Measurements from ENCODE around the gene SRGAP1.
"Not testable (repeated sequence)": the region's sequence is repeated elsewhere in the genome, so short reads cannot be mapped to it uniquely, and the experiment has no call there.

SRGAP1 gene

DNA sequence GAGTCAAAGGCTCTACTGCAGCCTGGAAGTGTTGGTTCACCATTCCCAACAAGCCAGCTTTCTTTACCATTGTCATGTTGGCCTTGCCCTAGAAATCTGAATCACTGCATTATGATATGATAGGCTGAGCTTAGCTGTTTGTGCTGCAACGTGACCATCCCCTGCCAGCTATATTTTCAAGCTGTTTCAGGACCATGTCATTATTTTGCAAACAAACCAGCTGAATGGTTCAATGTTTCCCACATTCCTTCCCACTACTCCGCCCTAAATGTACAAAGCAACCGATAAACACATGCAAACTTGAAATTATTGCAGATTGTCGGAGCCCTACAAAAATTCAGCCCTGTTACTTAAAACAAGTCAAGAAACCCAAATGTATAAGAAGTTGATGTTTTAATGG, 241.5 kb downstream of the SRGAP1 start:
- DNase-seq (ENCODE audit: low read depth) = no peak

DNA sequence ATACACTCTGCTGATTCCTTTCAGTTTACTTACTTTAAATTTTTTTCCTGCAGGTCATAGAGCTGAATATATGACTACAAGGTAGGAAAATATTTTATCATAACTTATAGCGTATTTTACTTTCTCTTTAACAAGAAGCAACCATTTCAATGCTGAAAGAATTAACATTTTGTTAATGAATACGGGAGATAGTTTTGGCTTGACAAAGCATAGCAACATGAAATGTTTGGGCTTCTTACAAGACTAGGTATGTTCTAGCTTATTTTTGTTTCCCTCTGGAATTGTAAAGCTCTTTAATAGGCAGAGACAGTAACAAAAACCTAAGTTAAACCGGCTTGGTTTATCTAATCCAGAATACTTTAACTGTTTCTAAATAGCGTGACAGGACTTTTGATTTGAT, 242.4 kb downstream of the SRGAP1 start:
- DNase-seq (ENCODE audit: low read depth) = no peak

DNA sequence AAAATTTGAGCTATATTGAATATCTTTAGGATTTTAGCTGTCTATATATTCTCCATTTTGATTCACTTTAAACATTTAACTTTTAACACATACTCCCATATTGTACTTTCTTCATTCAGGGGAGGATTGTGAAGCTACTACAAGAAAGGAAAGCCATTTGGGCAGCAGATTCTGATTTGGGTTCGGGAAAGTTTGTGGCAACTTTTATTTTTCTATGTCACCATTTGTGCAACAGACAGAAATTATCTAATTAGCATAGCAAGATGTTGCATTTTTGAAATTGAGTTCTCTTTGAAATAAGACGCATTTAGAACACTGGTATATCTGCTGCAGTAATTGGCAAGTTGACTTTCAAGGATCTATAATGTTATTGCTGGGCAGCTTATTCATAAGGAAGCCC, 243.3 kb downstream of the SRGAP1 start:
- no peak for DNase-seq (ENCODE audit: low read depth)

DNA sequence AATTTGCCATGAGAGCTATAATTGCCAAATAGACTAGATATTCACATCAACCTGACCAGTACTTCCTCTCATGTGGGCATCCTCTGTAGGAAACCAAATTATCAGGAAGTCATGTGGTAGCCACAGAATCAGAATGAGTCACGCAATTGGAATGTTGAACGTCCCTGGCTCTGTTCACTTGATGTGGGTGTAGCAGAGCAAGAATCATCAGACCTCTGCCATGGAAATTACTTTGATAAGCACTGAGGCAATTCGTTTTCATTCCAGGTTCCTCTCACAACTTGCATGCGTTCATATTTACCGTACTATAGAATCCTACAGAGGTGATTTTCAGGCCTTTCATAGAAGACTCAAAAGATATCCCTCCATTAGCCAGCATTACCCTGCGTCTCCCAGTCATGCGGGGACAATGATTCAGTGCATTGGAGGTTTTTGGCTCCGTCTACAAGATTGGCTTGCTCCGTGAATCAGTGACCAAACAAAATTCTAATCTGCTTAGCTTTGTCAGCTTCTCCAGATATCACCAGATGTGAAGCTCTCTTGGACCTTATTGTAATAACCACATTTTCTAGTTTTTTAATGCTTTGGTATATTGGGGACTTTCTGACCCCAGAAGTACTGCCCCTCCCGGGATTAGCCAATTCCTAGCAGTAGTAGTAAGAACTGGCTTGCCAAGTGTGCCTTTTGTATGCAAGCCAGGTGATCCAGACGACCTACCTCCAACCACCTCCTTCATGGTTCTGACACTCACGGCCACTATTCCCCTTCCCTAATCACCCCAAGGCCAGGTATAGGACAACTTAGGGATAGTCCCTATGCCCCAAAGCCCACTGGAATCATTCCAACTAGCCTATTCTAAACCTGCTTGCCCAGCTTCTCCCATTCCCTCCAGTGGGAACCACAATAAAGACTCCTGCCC, 244.2 kb downstream of the SRGAP1 start:
- no peak for DNase-seq (ENCODE audit: low read depth)

DNA sequence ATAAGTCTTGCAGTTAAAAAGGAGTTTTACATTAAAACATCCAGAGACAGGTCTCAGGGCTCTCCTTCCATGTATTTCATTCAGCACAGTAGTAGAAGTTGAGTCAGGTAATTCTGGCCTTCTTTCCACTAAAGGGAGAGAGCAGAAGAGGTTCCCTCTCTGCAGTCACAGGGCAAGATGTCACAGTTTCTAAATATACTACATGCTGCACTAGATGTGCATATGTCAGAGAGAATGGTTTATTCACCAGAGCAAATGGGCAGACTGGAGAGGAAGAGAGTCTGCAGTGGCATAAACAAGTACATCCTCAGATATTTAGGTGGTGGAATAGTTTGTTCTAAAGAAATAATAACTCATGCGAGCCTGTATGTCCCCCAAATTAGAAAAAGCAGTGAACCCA, 245.5 kb downstream of the SRGAP1 start:
- no peak for DNase-seq (ENCODE audit: low read depth)

DNA sequence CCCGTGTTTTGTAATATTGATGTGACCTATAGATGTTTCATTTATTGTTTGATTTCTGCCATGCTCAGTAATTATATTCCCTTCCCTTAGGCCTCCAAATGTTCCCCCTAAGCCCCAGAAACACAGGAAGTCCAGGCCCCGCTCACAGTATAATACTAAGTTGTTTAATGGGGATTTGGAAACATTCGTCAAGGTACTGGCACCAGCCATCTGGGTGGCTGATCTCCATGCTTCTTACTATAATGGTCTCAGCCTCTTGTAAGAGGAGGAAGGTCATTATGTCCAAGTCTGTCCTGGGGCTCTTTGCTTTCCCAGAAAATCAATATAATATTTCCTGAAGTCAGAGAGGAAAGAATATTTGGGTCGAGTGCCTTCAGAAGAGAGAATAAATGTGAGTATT, 246.7 kb downstream of the SRGAP1 start:
- DNase-seq (ENCODE audit: low read depth) = no peak

DNA sequence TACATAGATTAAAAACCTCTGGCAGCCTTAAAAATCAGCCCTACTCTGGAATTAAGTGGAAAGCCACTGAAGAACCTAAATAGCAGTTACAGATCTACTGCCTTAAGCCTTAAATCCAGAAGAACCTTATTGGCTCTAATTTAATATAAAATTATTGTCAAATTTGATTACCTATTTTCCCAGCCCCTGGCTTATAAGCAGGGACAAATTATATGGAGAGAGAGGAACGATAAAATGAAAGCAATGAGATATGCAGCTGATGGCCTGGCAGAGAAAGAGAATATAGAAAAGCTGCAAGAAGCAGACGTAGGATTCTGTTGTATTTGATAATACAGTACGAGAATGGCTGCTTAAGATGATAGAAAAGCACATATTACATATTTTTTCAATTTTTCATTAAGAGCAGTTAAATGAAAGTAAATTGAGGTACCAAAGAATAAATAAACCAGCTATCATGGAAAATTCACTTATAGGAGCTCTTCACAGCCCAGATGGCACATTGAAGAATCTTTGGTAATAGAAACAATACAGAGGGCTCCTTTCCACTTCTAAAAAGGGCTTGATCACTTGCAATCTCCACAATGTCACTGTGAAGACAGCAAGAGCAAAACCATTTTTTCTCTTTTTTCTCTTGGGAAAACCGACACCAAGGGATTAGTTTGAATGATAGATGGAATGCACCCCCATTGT, 248.2 kb downstream of the SRGAP1 start:
- no peak for DNase-seq (ENCODE audit: low read depth)

DNA sequence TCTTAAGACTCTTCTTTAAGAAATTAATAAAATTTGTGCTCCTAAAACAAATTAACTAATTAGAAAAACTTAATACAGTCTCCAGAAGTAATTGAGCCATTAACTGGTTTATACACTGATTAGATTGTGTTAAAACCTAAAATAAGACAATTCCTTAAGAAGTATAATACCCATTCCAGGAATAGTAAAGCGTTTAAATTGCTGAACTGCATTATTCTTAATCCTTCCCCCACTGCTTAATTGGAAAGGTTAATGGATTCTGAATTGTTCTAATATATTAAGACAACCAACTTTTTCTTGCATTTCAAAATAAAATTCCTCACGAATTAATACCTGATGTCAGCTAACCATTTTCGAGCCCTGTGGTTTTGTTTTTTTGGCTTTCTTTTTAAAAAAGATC, 249.2 kb downstream of the SRGAP1 start:
- DNase-seq (ENCODE audit: low read depth) = no peak

DNA sequence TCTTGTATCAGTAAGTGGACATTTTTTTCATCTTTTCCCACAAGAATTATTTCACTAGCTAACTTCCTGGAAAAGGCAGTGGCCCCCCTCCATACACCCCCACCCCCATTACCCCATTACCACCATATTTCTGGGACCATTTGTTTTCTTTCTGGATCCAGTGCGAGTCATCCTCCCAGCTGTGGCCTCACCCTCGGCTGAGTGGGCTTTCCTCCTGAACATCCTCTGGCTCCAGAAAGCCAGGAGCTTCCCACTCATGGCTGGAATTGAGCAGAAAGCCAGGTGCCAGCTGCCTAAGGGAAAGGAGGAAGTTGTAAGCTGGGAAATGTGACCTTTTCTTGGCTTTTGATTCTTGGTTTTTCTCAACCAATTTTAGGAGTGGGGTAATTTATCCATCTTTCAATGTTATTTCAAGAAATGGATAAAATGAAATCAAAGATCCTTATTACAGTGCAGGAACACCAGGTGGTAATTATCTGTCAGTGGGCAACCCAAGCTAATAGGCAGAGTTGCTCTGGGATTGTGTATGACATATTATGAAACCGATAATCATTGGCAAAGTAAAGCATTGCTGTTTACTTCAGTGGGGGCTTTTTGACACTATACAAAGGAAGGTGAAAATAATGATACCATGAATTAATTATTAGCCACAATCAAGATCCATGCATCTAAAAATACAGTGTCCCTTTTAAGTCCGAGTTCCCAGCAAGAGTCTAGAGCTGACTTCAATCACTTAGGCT, 253.0 kb downstream of the SRGAP1 start:
- no peak for DNase-seq (ENCODE audit: low read depth)

DNA sequence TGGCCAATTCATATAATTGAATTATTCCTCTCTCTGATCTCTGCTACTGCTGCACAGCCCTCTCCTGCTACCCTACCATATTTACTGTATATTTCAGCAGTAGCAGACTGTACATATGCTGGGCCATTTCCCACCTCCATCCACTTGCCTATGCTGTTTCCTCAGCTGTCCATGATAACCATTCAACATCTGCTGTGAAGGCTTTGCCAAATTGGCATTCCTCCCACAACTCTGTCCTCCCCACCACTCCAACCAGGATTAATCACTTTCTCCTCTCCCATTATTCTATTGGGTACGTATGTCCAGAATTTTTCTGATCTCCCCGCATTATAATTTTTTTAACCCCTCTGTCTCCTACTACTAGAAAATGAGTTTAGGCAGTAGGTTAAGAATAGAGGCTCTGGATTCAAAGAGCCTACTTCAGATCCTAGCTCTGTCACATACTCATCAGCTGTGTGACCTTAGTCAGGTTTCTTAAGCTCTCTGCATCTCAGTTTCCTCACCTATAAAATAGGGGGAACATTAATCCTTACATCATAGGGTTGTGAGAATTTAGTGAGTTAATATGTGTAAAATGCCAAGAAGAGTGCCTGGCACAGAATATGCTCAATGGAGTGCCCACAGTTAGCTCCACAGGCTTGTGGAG, 254.3 kb downstream of the SRGAP1 start:
- no peak for DNase-seq (ENCODE audit: low read depth)

DNA sequence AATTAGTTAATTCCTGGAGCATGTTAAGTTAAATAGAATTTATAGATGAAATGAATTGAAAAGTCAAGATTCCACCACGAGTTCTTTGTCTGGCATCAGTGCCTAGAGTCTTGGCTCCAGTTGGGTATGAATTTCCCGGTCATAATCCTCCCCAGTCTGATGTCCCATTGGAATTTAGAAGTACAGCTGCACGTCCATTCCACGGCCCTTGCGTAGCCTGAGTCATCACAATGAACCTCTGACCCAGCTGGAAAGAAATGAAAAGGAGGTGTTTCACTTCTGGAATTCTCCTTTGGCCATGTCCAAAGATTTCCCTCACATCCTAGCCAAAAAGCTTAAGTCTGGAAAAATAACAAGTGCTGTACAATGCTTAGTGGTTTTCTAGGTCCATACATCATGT, 254.9 kb downstream of the SRGAP1 start:
- no peak for DNase-seq (ENCODE audit: low read depth)

DNA sequence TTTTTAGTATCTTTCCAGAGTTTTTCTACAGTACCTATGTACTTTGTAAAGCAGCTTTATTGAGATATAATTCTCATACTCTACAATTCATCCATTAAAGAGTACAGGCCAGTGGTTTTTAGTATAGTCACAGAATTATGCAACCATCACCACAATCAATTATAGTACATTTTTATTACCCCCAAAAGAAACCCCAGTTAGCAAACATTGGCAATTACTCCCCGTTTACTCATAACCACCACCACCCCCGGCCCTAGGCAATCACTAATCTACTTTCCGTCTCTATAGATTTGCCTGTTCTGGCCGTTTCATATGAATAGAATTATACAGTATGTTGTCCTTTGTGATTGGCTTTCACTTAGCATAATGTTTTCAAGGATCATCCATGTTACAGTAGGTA, 257.8 kb downstream of the SRGAP1 start:
- no peak for DNase-seq (ENCODE audit: low read depth)

DNA sequence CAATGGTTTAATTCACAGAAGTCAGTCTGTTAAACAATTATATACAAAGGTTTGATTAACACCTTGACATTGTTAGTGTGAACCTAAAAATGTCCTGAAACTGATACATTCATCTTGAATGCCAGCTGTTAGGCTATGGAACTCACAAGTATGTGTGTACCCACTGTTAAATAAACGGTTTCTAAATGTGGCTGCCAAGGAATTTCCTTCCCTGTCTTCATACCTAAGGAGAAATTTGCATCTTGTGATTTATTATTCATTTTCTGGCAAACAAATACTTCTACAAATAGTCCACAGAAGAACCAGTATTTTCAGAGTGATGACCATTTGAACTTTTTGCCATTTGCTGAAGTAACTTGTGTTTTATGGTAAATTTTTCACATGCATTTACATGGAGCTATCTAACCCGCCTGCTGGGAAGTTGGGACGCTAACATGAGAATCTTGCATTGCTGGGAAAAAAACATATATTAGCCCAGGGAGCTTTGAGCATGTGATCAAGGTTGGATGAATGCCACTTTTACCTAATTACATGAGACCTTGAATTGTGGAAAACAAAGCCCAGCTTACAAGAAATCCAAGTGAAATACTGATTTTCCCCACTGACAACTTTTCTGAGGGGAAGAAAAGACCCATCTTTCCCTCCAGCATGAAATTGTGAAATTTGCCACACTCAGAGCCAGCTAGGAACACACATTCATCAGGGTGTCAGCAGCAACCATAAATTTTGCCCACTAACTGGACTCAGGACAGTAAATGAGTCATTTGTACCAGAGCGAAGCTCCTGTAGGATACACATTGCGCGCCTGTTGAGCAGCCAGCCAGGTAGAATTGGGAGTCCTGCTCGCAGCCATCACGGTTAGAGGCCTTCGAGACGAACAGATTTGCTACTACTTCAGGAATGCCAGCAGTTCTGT, 259.6 kb downstream of the SRGAP1 start:
- no peak for DNase-seq (ENCODE audit: low read depth)

DNA sequence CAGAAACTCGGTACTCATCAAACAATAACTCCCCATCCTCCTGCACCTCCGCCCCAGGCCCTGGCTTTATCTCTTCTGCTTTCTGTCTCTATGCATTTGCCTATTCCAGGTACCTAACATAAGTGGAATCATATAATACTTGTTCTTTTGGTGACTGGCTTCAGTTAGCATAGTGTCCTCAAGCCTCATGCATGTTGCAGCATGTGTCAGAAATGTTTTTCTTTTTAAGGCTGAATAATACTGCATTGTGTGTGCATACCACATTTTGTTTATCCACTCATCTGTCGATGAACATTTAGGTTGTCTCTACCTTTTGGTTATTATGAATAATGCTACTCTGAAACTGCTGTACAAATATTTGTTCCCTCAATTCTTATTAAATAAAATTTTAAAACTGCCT, 260.5 kb downstream of the SRGAP1 start:
- DNase-seq (ENCODE audit: low read depth) = no peak

DNA sequence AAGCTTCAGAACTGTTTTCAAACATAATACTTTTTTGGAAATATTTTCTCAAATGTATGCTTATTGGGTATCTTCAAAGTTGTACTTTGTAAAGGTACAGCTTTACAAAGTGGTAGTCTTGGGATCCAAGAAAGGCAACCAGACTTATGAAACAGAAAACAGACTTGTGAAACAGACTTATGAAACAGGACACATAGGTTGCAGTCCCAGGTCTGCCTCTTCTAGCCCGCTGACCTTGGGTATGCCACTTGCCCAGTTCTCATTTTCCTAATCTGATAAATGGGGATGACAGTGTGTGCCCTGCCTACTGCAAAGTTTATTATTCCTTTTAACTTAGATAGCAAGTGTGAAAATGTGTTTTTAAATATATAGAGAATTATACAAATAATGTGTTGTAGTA, 263.3 kb downstream of the SRGAP1 start:
- DNase-seq (ENCODE audit: low read depth) = no peak

DNA sequence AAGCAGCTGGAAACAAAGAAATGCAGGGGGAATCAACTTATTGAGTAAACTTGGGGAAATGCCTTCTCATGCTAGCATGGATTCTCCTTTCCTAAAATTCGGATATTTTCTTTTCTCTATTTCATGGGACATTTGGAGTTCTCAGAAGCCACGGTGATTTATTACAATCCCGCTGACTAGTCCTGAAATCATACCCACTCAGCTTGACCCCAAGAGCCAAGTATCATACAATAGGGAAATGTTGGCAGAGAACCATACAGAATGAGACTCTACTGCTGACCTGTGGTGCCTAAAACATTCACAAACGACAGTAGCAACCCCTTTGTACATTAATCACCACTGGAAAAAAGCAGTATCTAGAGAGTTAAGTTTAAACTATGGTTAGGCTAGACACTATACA, 265.2 kb downstream of the SRGAP1 start:
- DNase-seq (ENCODE audit: low read depth) = no peak

DNA sequence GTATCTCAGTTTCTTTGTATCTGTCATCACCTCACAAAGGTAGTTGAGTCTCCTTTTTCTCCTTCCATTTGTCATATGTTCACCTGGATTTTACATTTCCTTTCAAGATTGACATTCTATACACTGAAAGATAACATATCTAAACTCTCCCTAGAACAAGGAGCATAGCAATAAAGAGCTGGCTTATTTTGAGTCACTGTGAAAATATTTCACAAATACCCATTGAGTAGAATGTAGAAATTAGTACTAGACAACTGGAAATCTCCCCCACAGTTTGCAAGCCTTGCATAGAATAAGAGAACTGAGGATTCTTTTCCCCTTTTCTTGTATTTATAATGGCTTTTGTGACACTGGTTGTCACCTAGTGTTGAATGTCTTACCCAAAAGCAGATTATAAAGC, 266.4 kb downstream of the SRGAP1 start:
- DNase-seq (ENCODE audit: low read depth) = no peak

DNA sequence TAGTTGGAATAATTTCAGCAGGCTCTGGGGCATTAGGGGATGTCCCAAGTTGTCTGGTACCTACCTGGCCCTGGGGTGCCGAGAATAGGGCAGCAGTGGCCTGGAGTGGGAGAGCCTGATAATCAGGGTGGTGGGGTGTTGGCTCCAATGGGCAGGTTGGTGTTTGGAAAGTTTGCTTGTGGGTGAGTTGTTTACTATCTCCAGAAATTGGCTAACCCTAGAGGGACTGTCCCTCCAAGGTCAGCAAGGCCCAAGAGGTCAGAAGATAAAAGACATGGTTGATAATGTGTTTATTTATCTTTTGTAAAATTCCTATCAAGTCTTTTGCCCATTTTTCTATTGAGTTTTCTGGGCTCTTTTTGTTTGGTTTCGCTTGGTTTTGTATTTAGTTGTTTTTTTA, 272.5 kb downstream of the SRGAP1 start:
- DNase-seq (ENCODE audit: low read depth) = no peak

DNA sequence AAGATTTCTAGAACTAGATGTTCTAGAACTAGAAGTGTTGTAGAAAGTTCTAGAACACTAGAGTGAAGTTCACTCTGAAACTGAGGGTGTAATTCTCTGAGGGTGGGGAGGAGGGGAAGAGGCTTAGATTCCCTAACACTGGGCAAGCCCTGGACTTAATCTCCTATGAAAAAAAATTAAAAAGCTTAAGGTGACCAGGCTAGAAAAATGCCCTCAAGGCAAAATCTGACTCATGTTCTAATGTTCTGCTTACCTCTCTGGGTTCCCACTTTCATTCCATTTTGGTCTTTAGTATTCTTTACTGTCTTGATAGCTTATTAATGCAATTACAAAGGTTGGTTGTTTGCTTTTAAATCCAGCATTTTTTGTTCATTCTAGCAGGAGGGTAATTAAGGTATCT, 276.1 kb downstream of the SRGAP1 start:
- DNase-seq (ENCODE audit: low read depth) = no peak

DNA sequence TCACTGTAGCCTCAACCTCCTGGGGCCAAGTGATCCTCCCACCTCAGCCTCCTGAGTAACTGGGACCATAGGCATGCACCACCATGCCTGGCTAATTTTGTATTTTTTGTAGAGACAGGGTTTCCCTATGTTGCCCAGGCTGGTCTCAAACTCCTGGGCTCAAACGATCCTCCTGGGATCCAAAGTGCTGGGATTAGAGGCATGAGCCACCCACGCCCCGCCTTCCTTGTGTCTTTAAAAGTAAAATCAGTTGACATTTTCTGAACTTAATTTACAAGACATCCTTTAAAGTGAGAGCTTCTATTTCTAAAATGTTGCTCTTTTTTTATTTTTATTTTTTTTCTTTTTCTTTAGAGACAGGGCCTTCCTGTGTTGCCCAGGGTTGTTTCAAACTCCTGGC, 276.6 kb downstream of the SRGAP1 start:
- not testable (repeated sequence) for DNase-seq (ENCODE audit: low read depth)

DNA sequence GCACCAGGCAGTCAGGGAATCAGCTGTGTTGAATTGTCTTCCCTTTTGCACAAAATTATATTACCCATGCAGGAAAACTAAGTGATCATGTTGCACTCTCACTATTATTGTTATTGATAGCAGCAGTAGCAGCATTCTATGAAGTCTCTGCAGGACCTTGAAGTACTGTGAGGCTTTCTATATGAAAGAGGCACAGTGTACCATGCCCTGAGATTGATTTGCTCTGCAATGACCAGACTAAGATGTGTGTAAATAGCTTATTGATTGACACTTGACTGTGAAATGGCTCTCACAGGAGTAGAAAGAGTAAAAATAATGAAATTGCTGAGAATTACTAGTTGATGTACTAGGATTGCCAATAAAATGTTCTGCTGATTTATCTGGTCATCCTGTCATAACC, 277.7 kb downstream of the SRGAP1 start:
- DNase-seq (ENCODE audit: low read depth) = no peak

All from activated T-cell treated with anti-CD3 and anti-CD28 coated beads for 48 hours (primary cell).